ENCODE measurements around the gene MUC2.

DNA sequence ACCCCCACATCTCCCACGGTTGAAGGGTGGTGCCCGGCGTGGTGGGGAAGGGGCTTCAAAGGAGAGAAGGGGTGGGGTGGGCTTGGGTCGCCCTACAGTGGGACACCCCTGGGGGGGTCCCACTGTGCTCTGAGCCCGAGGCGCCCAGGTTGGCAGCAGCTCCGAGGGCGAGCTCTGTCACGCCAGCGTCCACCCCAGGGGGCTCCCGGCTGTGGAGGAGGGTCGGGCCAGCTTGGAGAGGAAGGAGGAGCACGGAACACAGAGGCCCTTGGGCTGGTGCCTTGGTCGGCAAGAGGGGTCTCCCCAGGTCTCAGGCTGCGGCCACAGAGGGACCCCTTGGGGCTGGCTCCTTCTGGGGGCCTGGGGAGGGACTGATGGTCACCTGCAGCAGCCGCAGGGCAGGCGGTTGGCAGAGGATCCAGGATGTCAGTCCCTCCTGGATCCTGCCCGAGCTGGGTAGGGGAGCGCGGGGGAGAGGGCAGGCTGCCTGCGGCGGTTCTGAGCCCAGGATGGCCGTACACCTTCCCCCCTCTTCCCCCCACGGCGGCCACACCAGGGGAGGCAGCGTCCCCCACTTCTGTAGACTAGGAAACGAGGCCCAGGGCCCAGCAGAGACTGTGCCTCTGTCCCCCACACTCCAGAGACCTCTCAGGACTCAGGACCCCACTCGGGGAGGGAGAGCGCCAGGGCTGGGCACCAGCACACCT is 38.9 kb upstream of the MUC2 start:
- TF ChIP-seq POLR2A (conservative IDR thresholded peaks at IDR 0.05) (no peak), ZNF561 (CRISPR knock-in tag; conservative IDR thresholded peaks at IDR 0.05) (no peak), CTCF (IDR thresholded peaks at IDR 0.05 in 2 of 3, conservative IDR thresholded peaks at IDR 0.05 in 1 of 3; ENCODE audit: insufficient read depth in 2 of 3, low read depth in 1 of 3, low read length in 3 of 3) (no peak), PATZ1 (CRISPR knock-in tag; IDR thresholded peaks at IDR 0.05; ENCODE audit: borderline replicate concordance) (no peak), CHD2 (IDR thresholded peaks at IDR 0.05; ENCODE audit: low read depth, low read length) (no peak), CBFB (CRISPR knock-in tag; IDR thresholded peaks at IDR 0.05) (no peak), HNRNPH1 (optimal IDR thresholded peaks at IDR 0.05; ENCODE audit: low read depth, low read length) (no peak), FOSL1 (tag; conservative IDR thresholded peaks at IDR 0.05) (no peak), NR2C2 (CRISPR knock-in tag; IDR thresholded peaks at IDR 0.05) (no peak), NR2C2 (tag; IDR thresholded peaks at IDR 0.05) (no peak), EZH2 (IDR thresholded peaks at IDR 0.05; ENCODE audit: borderline replicate concordance, low read depth, low read length) (no peak)
